ENCODE measurements around the gene CROCC. TPM values are rescaled to one million over a fixed set of nuclear protein-coding genes. Genes with fewer than 3 reads are reported as not detected.

CROCC gene
- total RNA-seq, 2 donors from 2014 or later: 16.8 to 24.7 TPM

- Mint-ChIP-seq H3K9me3 (no peaks in the 10 kb centered on the region), H3K27me3 (ENCODE audit: low read depth) (peaks cover 10% of the 10 kb centered on the region), H3K4me3 (no peak overlapping the region), H3K4me1 (ENCODE audit: low read depth) (no peaks in the 10 kb centered on the region), H3K27ac (no peak overlapping the region), H3K36me3 (ENCODE audit: insufficient read depth in 2 of 2) (peaks cover 0 to 1% of the 10 kb centered on the region in 2 donors)
- DNase-seq (no peak), ATAC-seq (replicated peaks in 1 of 2) (no peak)
These were observed 64.8 kb downstream of the CROCC start for GRCh38 chr1:16986560-16986959.

GRCh38 chr1:16986962-16987361, 65.2 kb downstream of the CROCC start:
- no peak for ATAC-seq (replicated peaks in 1 of 2)
- Mint-ChIP-seq H3K4me3 (no peak overlapping the region), H3K27ac (no peak overlapping the region), H3K9me3 (no peaks in the 10 kb centered on the region), H3K27me3 (ENCODE audit: low read depth) (peaks cover 7% of the 10 kb centered on the region), H3K36me3 (ENCODE audit: insufficient read depth in 2 of 2) (peaks cover 0 to 1% of the 10 kb centered on the region in 2 donors), H3K4me1 (ENCODE audit: low read depth) (no peaks in the 10 kb centered on the region)
- no peak for DNase-seq

DNA sequence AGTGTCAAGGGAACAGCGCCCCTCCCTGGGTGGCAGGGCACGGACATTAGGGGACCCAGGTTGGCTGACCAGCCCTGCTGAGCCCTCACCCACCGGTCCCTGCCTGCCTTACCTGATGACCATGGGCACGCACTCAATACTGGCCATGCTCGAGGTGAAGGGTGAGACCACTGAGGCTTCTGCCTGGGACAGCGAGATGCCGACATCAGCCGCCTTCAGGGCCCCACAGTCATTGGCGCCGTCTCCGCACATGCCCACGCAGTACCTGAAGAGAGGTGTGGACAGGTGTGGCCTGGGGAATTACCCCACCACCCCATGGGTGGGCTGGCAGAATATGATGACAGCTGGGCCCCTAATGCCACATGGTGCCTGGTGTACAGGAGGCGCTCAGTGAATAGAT, 66.5 kb downstream of the CROCC start:
- no peak for ATAC-seq (replicated peaks in 1 of 2)
- Mint-ChIP-seq H3K4me3 (no peak overlapping the region), H3K27ac (no peak overlapping the region), H3K9me3 (no peaks in the 10 kb centered on the region), H3K27me3 (ENCODE audit: low read depth) (peaks cover 3% of the 10 kb centered on the region), H3K4me1 (ENCODE audit: low read depth) (no peaks in the 10 kb centered on the region), H3K36me3 (ENCODE audit: insufficient read depth in 2 of 2) (peaks cover 0 to 1% of the 10 kb centered on the region in 2 donors)
- DNase-seq: no peak

DNA sequence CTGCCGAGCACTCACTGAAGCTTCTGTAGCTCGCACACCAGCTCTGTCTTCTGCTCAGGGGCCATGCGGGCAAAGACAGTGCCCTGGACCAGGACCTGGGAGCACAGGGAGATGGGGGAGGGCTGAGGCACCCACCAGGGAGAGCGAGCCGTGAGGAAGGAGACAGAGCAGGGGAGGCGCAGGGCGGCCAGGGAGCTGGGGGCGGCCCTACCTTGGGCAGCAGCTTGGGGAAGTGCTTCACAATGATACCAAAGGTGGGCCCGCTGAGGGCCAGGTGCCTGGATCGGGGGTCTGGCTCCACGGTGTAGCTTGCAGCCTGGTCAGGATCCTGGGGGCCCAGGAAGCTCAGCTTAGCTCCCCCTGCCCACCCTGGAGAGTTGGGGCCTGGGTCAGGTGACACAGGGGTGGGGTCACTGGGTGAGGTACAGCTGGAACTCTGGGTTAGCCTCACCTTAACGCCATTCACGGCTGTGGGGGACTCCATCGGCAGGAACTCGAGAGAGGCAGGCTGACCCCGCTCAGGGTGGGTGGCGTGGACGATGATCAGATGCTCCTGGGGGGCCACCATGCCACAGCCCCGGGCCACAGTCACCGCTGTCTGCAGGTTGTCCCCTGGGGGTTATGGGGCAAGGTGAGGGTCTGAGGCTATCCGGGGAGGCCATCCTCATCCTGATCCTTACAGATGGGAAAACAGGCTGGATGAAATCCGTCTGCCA, 68.1 kb downstream of the CROCC start:
- Mint-ChIP-seq H3K27me3 (ENCODE audit: low read depth) (no peaks in the 10 kb centered on the region), H3K4me1 (ENCODE audit: low read depth) (no peaks in the 10 kb centered on the region), H3K4me3 (no peak overlapping the region), H3K9me3 (no peaks in the 10 kb centered on the region), H3K27ac (no peak overlapping the region), H3K36me3 (ENCODE audit: insufficient read depth in 2 of 2) (peaks cover 0 to 1% of the 10 kb centered on the region in 2 donors)
- no peak for DNase-seq
- no peak for ATAC-seq (replicated peaks in 1 of 2)

- H3K27ac Mint-ChIP-seq: no peak overlapping the region
- no peak for ATAC-seq (replicated peaks in 1 of 2)
- no peaks in the 10 kb centered on the region for H3K9me3 Mint-ChIP-seq
- no peaks in the 10 kb centered on the region for H3K27me3 Mint-ChIP-seq (ENCODE audit: low read depth)
- no peaks in the 10 kb centered on the region for H3K4me1 Mint-ChIP-seq (ENCODE audit: low read depth)
- H3K36me3 Mint-ChIP-seq (ENCODE audit: insufficient read depth in 2 of 2): peaks cover 0 to 1% of the 10 kb centered on the region in 2 donors
- no peak for DNase-seq
- no peak overlapping the region for H3K4me3 Mint-ChIP-seq
These were observed 69.8 kb downstream of the CROCC start for GRCh38 chr1:16991571-16991970.

- ATAC-seq (replicated peaks in 1 of 2) (no peak), DNase-seq (no peak)
- no peaks in the 10 kb centered on the region for H3K4me1 Mint-ChIP-seq (ENCODE audit: low read depth)
- peaks cover 0 to 1% of the 10 kb centered on the region in 2 donors for H3K36me3 Mint-ChIP-seq (ENCODE audit: insufficient read depth in 2 of 2)
- no peak overlapping the region for H3K4me3 Mint-ChIP-seq
- no peaks in the 10 kb centered on the region for H3K9me3 Mint-ChIP-seq
- H3K27me3 Mint-ChIP-seq (ENCODE audit: low read depth): no peaks in the 10 kb centered on the region
- no peak overlapping the region for H3K27ac Mint-ChIP-seq
These were observed 70.4 kb downstream of the CROCC start for GRCh38 chr1:16992102-16992501.

DNA sequence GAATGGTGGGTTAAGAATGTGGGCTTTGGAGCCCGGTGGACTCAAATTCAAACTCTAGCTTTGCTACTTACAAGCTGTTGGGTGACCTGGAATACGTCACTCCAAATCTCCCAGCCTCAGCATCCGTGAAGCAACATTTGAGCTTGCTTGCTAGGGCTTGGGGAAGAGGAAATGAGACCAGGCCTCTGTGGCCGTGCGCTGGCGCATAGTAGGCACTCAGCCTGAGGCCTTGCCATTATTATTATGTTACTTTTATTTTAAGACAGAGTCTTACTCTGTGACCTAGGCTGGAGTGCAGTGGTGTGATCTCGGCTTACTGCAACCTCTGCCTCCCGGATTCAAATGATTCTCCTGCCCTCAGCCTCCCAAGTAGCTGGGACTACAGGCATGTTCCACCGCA, 70.9 kb downstream of the CROCC start:
- ATAC-seq (replicated peaks in 1 of 2): no peak

GRCh38 chr1:16993521-16994038, 71.8 kb downstream of the CROCC start:
- DNase-seq (no peak), ATAC-seq (replicated peaks in 1 of 2) (no peak)
- Mint-ChIP-seq H3K36me3 (ENCODE audit: insufficient read depth in 2 of 2) (no peaks in the 10 kb centered on the region), H3K4me1 (ENCODE audit: low read depth) (no peaks in the 10 kb centered on the region), H3K9me3 (no peaks in the 10 kb centered on the region), H3K4me3 (no peak overlapping the region), H3K27me3 (ENCODE audit: low read depth) (no peaks in the 10 kb centered on the region), H3K27ac (no peak overlapping the region)

More for the DNA sequence above, 70.9 kb downstream of the CROCC start:
- no peaks in the 10 kb centered on the region for H3K27me3 Mint-ChIP-seq (ENCODE audit: low read depth)
- DNase-seq: no peak
- H3K4me3 Mint-ChIP-seq: no peak overlapping the region
- no peaks in the 10 kb centered on the region for H3K9me3 Mint-ChIP-seq
- H3K4me1 Mint-ChIP-seq (ENCODE audit: low read depth): no peaks in the 10 kb centered on the region
- H3K36me3 Mint-ChIP-seq (ENCODE audit: insufficient read depth in 2 of 2): peaks cover 0 to 1% of the 10 kb centered on the region in 2 donors
- H3K27ac Mint-ChIP-seq: no peak overlapping the region

GRCh38 chr1:16996845-16997244, 75.1 kb downstream of the CROCC start:
- Mint-ChIP-seq H3K27ac (no peak overlapping the region), H3K9me3 (no peaks in the 10 kb centered on the region), H3K27me3 (ENCODE audit: low read depth) (no peaks in the 10 kb centered on the region), H3K4me1 (ENCODE audit: low read depth) (no peaks in the 10 kb centered on the region), H3K36me3 (ENCODE audit: insufficient read depth in 2 of 2) (no peaks in the 10 kb centered on the region), H3K4me3 (no peak overlapping the region)
- ATAC-seq (replicated peaks in 1 of 2): no peak
- no peak for DNase-seq

DNA sequence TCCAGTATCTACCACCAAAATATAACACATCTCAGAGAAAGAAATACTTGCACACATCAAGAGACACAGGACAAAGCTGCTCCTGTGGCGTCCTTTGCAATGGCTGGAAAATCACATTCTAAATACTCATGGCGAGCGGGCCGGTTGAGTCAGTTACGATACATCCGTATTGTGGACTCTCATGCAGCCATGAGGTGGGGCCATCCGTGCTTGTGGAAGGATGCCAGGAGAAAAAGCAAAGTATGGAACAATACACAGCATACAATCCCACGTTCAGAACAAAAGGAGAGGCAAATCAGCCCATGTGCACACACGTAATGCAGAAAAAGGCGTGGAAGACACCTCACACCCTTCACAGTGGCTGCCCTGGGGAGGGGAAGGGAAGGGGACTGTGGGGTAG, 76.9 kb downstream of the CROCC start:
- ATAC-seq (replicated peaks in 1 of 2) (no peak), DNase-seq (no peak)
- Mint-ChIP-seq H3K36me3 (ENCODE audit: insufficient read depth in 2 of 2) (no peaks in the 10 kb centered on the region), H3K4me1 (ENCODE audit: low read depth) (no peaks in the 10 kb centered on the region), H3K27ac (no peak overlapping the region), H3K4me3 (no peak overlapping the region), H3K9me3 (no peaks in the 10 kb centered on the region), H3K27me3 (ENCODE audit: low read depth) (no peaks in the 10 kb centered on the region)

DNA sequence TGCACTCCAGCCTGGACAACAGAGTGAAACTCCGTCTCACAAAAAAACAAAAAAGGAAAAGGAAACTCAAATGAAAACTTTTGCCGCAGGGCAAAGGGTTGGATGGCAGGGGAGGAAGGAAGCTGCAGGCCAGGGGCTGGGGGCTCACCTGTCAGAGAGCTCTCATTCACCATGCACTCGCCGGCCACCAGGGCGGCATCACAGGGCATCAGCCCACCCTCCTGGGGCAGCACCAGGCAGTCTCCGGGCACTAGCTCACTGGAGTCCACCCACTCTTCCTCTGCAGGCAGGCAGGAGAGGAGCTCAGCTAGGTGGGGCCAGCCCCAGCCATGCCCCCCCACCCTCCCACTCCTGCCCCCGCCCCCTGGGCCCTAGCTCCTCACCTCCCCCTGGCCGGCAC, 78.1 kb downstream of the CROCC start:
- H3K9me3 Mint-ChIP-seq: no peaks in the 10 kb centered on the region
- no peak for ATAC-seq (replicated peaks in 1 of 2)
- no peaks in the 10 kb centered on the region for H3K4me1 Mint-ChIP-seq (ENCODE audit: low read depth)
- H3K27ac Mint-ChIP-seq: no peak overlapping the region
- DNase-seq: no peak
- no peaks in the 10 kb centered on the region for H3K27me3 Mint-ChIP-seq (ENCODE audit: low read depth)
- H3K36me3 Mint-ChIP-seq (ENCODE audit: insufficient read depth in 2 of 2): no peaks in the 10 kb centered on the region
- no peak overlapping the region for H3K4me3 Mint-ChIP-seq

GRCh38 chr1:17001760-17002523, 80.2 kb downstream of the CROCC start:
- Mint-ChIP-seq H3K36me3 (ENCODE audit: insufficient read depth in 2 of 2) (no peaks in the 10 kb centered on the region), H3K4me1 (ENCODE audit: low read depth) (no peaks in the 10 kb centered on the region), H3K9me3 (no peaks in the 10 kb centered on the region), H3K27ac (no peak overlapping the region), H3K27me3 (ENCODE audit: low read depth) (no peaks in the 10 kb centered on the region), H3K4me3 (no peak overlapping the region)
- DNase-seq (no peak), ATAC-seq (replicated peaks in 1 of 2) (no peak)

- H3K36me3 Mint-ChIP-seq (ENCODE audit: insufficient read depth in 2 of 2): no peaks in the 10 kb centered on the region
- H3K27me3 Mint-ChIP-seq (ENCODE audit: low read depth): no peaks in the 10 kb centered on the region
- ATAC-seq (replicated peaks in 1 of 2) (no peak), DNase-seq (no peak)
- no peak overlapping the region for H3K4me3 Mint-ChIP-seq
- no peak overlapping the region for H3K27ac Mint-ChIP-seq
- no peaks in the 10 kb centered on the region for H3K4me1 Mint-ChIP-seq (ENCODE audit: low read depth)
- H3K9me3 Mint-ChIP-seq: no peaks in the 10 kb centered on the region
These were observed 80.8 kb downstream of the CROCC start for GRCh38 chr1:17002524-17002902.
